Transverse colon (tissue), 4 donors: ENCODE data around the gene ZFYVE27. TPM values are rescaled to one million over a fixed set of nuclear protein-coding genes. Genes with fewer than 3 reads are reported as not detected.

Experiments used
- DNase-seq: peaks from one replicate; pipeline ENCODE4 v3.0.0-alpha.2; 2019
- H3K27ac ChIP-seq, 4 donors: fragments of 200-600 bp; sonication (generic); 2 replicates each; pipeline ENCODE4 v1.5.1; 2016 to 2018; ENCODE audit warnings: inconsistent platforms in 4 of 4
- H3K27me3 ChIP-seq: fragments of 200-600 bp; sonication (generic); 2 replicates; pipeline ENCODE4 v1.5.1; 2017; ENCODE audit warnings: inconsistent platforms
- H3K36me3 ChIP-seq, 4 donors: fragments of 200-600 bp; sonication (generic); 2 replicates each; pipeline ENCODE4 v1.5.1; 2017 to 2019; ENCODE audit warnings: inconsistent platforms in 4 of 4
- H3K4me1 ChIP-seq, 4 donors: fragments of 200-600 bp; sonication (generic); 2 replicates each; pipeline ENCODE4 v1.5.1; 2017 to 2020; ENCODE audit warnings: inconsistent platforms in 4 of 4
- H3K4me3 ChIP-seq, 4 donors: fragments of 200-600 bp; sonication (generic); 1 replicate in 1 of 4; 2 replicates in 3 of 4; pipeline versions ENCODE4 v1.5.1 to v1.6.1; 2017 to 2019; ENCODE audit warnings: inconsistent platforms in 4 of 4
- H3K9me3 ChIP-seq, 2 donors: fragments of 200-600 bp; sonication (generic); 2 replicates each; pipeline ENCODE4 v1.5.1; 2017 to 2019; ENCODE audit warnings: inconsistent platforms in 2 of 2
- EP300 ChIP-seq: sonication (generic); formaldehyde crosslinking; IDR thresholded peaks from one replicate; pipeline ENCODE4 v1.6.1; 2017; ENCODE audit warnings: antibody characterized with exemption, low read depth
- POLR2A ChIP-seq: fragments of 450-650 bp; IDR thresholded peaks from one replicate; pipeline ENCODE4 v1.6.1; 2016; ENCODE audit warnings: antibody characterized with exemption, mild to moderate bottlenecking, moderate library complexity
- POLR2AphosphoS5 ChIP-seq, 3 donors: sonication (generic); formaldehyde crosslinking; IDR thresholded peaks; one replicate each; pipeline ENCODE4 v1.6.1; 2016; ENCODE audit warnings: antibody characterized with exemption in 3 of 3
- WGBS, 2 donors: methylation state at CpG; one replicate each; pipeline ENCODE4 v1.1.5; 2018; ENCODE audit warnings: low coverage in 1 of 2; 5-methylcytosine and 5-hydroxymethylcytosine counted together
- in situ Hi-C, 4 donors: fragments of 200-750 bp; cut with MboI; loops; one replicate each; pipeline versions ENCODE4 v1.15.0 to v1.15.1; 2017; ENCODE audit warnings: low sequenced_read_pairs in 3 of 4, low pct_ligation_motif_present in 1 of 4, low pct_unique_long_range_greater_than_20kb in 1 of 4
- intact Hi-C: fragments of 100-400 bp; cut with DNase I; formaldehyde crosslinking; loops from one replicate; pipeline ENCODE4 v1.15.1; 2023; ENCODE audit warnings: low total_unique reads
- total RNA-seq, 4 donors: library from RNA; depleted of rRNA; stranded (reverse); fragments of >200 nt; gene quantifications; one replicate each; pipeline ENCODE4 v1.1.0, GENCODE V29; 2016
- TF ChIP-seq, protein P1 (sequence below), 5 experiments: fragments of 200-600 bp in 3 of 5; fragments of 450-650 bp in 2 of 5; sonication (generic) in 3 of 5; IDR thresholded peaks; 1 replicate in 2 of 5; 2 replicates in 3 of 5; pipeline ENCODE4 v1.5.1; 2016 to 2017; ENCODE audit warnings: antibody characterized with exemption in 5 of 5, inconsistent platforms in 3 of 5, mild to moderate bottlenecking in 2 of 5, moderate library complexity in 1 of 5

The ZFYVE27 gene
- total RNA-seq, 4 donors from 2014 or later, result 46.4 to 102 (median 63.9) TPM

DNA sequence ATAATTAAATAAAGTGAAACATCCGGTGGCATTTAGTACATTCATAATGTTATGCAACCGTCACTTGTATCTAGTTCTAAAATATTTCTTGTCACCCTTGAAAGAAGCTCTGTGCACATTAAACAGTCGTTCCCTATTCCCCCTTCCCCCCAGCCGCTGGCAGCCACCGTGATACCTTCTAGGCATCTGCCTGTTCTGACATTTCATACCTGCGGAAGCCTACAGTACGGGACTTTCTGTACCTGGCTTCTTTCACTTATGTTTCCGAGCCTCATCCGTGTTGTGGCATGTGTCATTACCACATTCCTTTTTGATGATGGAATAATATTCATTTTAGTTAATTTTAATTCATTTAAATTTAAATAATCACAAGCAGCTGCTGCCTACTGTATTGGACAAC is 48.8 kb downstream of the ZFYVE27 start:
- peaks cover 0 to 16% (median 6%) of the 10 kb centered on the region in 4 donors for H3K4me1 ChIP-seq
- DNase-seq, result no peak
- intact Hi-C loops, result no loop called here
- H3K27me3 ChIP-seq, result peaks cover 15% of the 10 kb centered on the region
- no peaks in the 10 kb centered on the region for H3K36me3 ChIP-seq
- TF ChIP-seq, protein P1, sequence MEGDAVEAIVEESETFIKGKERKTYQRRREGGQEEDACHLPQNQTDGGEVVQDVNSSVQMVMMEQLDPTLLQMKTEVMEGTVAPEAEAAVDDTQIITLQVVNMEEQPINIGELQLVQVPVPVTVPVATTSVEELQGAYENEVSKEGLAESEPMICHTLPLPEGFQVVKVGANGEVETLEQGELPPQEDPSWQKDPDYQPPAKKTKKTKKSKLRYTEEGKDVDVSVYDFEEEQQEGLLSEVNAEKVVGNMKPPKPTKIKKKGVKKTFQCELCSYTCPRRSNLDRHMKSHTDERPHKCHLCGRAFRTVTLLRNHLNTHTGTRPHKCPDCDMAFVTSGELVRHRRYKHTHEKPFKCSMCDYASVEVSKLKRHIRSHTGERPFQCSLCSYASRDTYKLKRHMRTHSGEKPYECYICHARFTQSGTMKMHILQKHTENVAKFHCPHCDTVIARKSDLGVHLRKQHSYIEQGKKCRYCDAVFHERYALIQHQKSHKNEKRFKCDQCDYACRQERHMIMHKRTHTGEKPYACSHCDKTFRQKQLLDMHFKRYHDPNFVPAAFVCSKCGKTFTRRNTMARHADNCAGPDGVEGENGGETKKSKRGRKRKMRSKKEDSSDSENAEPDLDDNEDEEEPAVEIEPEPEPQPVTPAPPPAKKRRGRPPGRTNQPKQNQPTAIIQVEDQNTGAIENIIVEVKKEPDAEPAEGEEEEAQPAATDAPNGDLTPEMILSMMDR (IDR thresholded peaks at IDR 0.05), result no peak
- no peak for TF ChIP-seq EP300
- no peak for TF ChIP-seq POLR2AphosphoS5 (IDR thresholded peaks at IDR 0.05)
- TF ChIP-seq POLR2A, result no peak
- in situ Hi-C loops, result loop anchor here in 1 of 4 donors (25.0 kb wide), 1 partner anchor 252 kb away; the partner anchor contains the start of gene CRTAC1
- H3K9me3 ChIP-seq, result no peaks in the 10 kb centered on the region
- no peak overlapping the region for H3K4me3 ChIP-seq
- 86 to 92% methylated on average over 9 of the region's 9 CpGs for WGBS, 2 donors
- H3K27ac ChIP-seq, result no peak overlapping the region

- WGBS, 2 donors, result 14% methylated on average over 21 of the region's 22 CpGs; no CpG with 5 or more reads in 1 of the 2 donors
- in situ Hi-C loops (loop anchor here in 1 of 4 donors (25.0 kb wide), 1 partner anchor 249 kb away; the partner anchor contains the start of gene CRTAC1), intact Hi-C loops (no loop called here)
- peak overlapping the region in 2 of 4 donors; percentile 1 to 21 for H3K4me3 ChIP-seq
- H3K36me3 ChIP-seq, result no peaks in the 10 kb centered on the region
- H3K27me3 ChIP-seq, result peaks cover 19% of the 10 kb centered on the region
- DNase-seq, result peak; percentile 53
- peak overlapping the region; percentile 41 to 66 (median 50) for H3K27ac ChIP-seq
- H3K9me3 ChIP-seq, result no peaks in the 10 kb centered on the region
- no peak for TF ChIP-seq POLR2A
- TF ChIP-seq, protein P1 (IDR thresholded peaks at IDR 0.05), result no peak
- TF ChIP-seq EP300, result no peak
- TF ChIP-seq POLR2AphosphoS5 (IDR thresholded peaks at IDR 0.05), result peak in 1 of 3 donors; percentile 43
- peaks cover 0 to 7% (median 6%) of the 10 kb centered on the region in 4 donors for H3K4me1 ChIP-seq
Observed at GRCh38 chr10:97788552-97789442, 51.9 kb downstream of the ZFYVE27 start.

DNA sequence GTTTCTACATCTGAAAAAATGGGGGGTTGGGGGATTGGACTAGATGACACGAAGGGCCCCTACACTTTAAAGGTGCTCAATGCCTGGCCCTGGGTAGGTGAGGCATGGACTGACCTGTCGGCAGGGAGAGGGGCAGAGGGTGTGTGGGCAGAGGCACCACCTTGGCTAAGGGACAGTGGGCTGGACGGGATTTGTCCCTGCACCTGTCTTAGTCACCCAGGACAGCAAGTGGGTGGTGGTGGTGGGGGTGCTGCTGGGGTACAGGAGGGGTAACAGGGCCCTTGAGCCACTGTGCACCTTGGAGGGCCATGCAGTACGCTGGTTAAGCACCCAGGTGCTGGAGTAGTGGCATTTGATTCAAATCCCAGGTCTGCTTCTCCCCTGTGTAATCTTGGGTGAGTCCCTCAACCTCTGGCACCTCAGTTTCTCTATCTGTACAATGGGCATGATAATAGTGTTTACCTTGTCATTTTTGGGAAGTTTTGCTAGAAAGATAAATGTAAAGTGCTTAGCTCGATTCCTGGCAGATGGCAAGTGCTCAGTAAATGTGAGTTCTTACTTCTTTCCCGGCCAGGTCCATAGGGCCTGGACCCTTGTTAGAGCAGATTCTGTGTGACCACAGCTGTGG is 53.0 kb downstream of the ZFYVE27 start:
- in situ Hi-C loops (loop anchor here in 2 of 4 donors (10.0 to 25.0 kb wide), 2 partner anchors 85 to 247 kb away; partner anchors contain the start of gene CRTAC1 (in 1 of the 2)), intact Hi-C loops (no loop called here)
- H3K27ac ChIP-seq, result no peak overlapping the region
- H3K9me3 ChIP-seq, result no peaks in the 10 kb centered on the region
- no peak overlapping the region for H3K4me3 ChIP-seq
- H3K4me1 ChIP-seq, result peaks cover 0 to 7% (median 6%) of the 10 kb centered on the region in 4 donors
- WGBS, 2 donors, result 75% methylated on average over 5 of the region's 6 CpGs; no CpG with 5 or more reads in 1 of the 2 donors
- DNase-seq, result no peak
- peaks cover 19% of the 10 kb centered on the region for H3K27me3 ChIP-seq
- TF ChIP-seq, protein P1 (IDR thresholded peaks at IDR 0.05), result no peak
- TF ChIP-seq POLR2A, result no peak
- no peak for TF ChIP-seq EP300
- TF ChIP-seq POLR2AphosphoS5 (IDR thresholded peaks at IDR 0.05), result no peak
- H3K36me3 ChIP-seq, result no peaks in the 10 kb centered on the region
